SK-N-SH treated with all-trans-retinoic acid at 6 μM for 48 hours (cell line): ENCODE data around the gene CXCL5.
A peak's percentile ranks its signal among the peaks of the same experiment; 100 is the strongest.

ENCODE experiments used
- ATAC-seq: fragments of 200-7000 bp; cut with Tn5 transposase; 3 replicates; pipeline ENCODE4 v1.9.1; 2020; ENCODE audit warnings: mild to moderate bottlenecking, moderate library complexity
- ARNTL ChIP-seq: fragments of 450-650 bp; formaldehyde crosslinking; IDR thresholded peaks from 2 replicates; pipeline ENCODE4 v1.5.0; 2020; ENCODE audit warnings: low read depth, mild to moderate bottlenecking, moderate library complexity, borderline replicate concordance
- BACH2 ChIP-seq: fragments of 250-450 bp; sonication (Bioruptor Pico); IDR thresholded peaks from 2 replicates; pipeline ENCODE4 v1.9.0; 2021; ENCODE audit warnings: mild to moderate bottlenecking, borderline replicate concordance
- CREB5 ChIP-seq: fragments of 250-450 bp; sonication (Bioruptor Pico); IDR thresholded peaks from 2 replicates; pipeline ENCODE4 v1.5.1; 2020; ENCODE audit warnings: low read depth, mild to moderate bottlenecking, moderate library complexity
- CSDC2 ChIP-seq: fragments of 250-450 bp; sonication (Bioruptor Pico); IDR thresholded peaks from 2 replicates; pipeline ENCODE4 v1.5.0; 2020; ENCODE audit warnings: mild to moderate bottlenecking, moderate library complexity
- CSRNP3 ChIP-seq: fragments of 250-450 bp; sonication (Bioruptor Pico); IDR thresholded peaks from 2 replicates; pipeline ENCODE4 v1.5.1; 2021; ENCODE audit warnings: mild to moderate bottlenecking, moderate library complexity
- ESRRG ChIP-seq: fragments of 250-450 bp; sonication (Bioruptor Pico); IDR thresholded peaks from 2 replicates; pipeline ENCODE4 v1.6.1; 2021; ENCODE audit warnings: mild to moderate bottlenecking
- POU6F1 ChIP-seq: fragments of 250-450 bp; sonication (Bioruptor Pico); IDR thresholded peaks from 2 replicates; pipeline ENCODE4 v1.8.0; 2021; ENCODE audit warnings: low read depth, mild to moderate bottlenecking, moderate library complexity, borderline replicate concordance
- RARB ChIP-seq: fragments of 250-450 bp; sonication (Bioruptor Pico); IDR thresholded peaks from 2 replicates; pipeline ENCODE4 v1.8.0; 2021; ENCODE audit warnings: mild to moderate bottlenecking, moderate library complexity
- TCF4 ChIP-seq: fragments of 250-450 bp; sonication (Bioruptor Pico); IDR thresholded peaks from 2 replicates; pipeline ENCODE4 v1.8.0; 2021; ENCODE audit warnings: mild to moderate bottlenecking, moderate library complexity, borderline replicate concordance
- TOX ChIP-seq: fragments of 250-450 bp; sonication (Bioruptor Pico); IDR thresholded peaks from 2 replicates; pipeline ENCODE4 v1.8.0; 2021; ENCODE audit warnings: mild to moderate bottlenecking, moderate library complexity, borderline replicate concordance
- TSHZ2 ChIP-seq: fragments of 250-450 bp; sonication (Bioruptor Pico); IDR thresholded peaks from 2 replicates; pipeline ENCODE4 v1.5.0; 2020; ENCODE audit warnings: mild to moderate bottlenecking, moderate library complexity
- ZC3H10 ChIP-seq: fragments of 250-450 bp; sonication (Bioruptor Pico); IDR thresholded peaks from 2 replicates; pipeline ENCODE4 v1.5.1; 2021; ENCODE audit warnings: mild to moderate bottlenecking, moderate library complexity
- ZFP30 ChIP-seq: fragments of 450-650 bp; formaldehyde crosslinking; IDR thresholded peaks from 2 replicates; pipeline ENCODE4 v1.5.0; 2022; ENCODE audit warnings: mild to moderate bottlenecking, moderate library complexity
- ZNF565 ChIP-seq: fragments of 450-650 bp; formaldehyde crosslinking; conservative IDR thresholded peaks from 2 replicates; pipeline ENCODE4 v1.5.0; 2020; ENCODE audit warnings: low read depth, mild to moderate bottlenecking, moderate library complexity
- ZNF70 ChIP-seq: fragments of 450-650 bp; formaldehyde crosslinking; IDR thresholded peaks from 2 replicates; pipeline ENCODE4 v1.5.0; 2020; ENCODE audit warnings: mild to moderate bottlenecking, moderate library complexity
- TF ChIP-seq, protein P1 (sequence below): fragments of 250-450 bp; sonication (Bioruptor Pico); IDR thresholded peaks from 2 replicates; pipeline ENCODE4 v1.8.0; 2020; ENCODE audit warnings: mild to moderate bottlenecking, moderate library complexity, borderline replicate concordance

CXCL5 gene

GRCh38 chr4:74045247-74045646 is 46.8 kb upstream of the CXCL5 start:
- no peak for TF ChIP-seq POU6F1 (CRISPR knock-in tag)
- TF ChIP-seq, protein P1, sequence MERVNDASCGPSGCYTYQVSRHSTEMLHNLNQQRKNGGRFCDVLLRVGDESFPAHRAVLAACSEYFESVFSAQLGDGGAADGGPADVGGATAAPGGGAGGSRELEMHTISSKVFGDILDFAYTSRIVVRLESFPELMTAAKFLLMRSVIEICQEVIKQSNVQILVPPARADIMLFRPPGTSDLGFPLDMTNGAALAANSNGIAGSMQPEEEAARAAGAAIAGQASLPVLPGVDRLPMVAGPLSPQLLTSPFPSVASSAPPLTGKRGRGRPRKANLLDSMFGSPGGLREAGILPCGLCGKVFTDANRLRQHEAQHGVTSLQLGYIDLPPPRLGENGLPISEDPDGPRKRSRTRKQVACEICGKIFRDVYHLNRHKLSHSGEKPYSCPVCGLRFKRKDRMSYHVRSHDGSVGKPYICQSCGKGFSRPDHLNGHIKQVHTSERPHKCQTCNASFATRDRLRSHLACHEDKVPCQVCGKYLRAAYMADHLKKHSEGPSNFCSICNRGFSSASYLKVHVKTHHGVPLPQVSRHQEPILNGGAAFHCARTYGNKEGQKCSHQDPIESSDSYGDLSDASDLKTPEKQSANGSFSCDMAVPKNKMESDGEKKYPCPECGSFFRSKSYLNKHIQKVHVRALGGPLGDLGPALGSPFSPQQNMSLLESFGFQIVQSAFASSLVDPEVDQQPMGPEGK (CRISPR knock-in tag), result no peak
- TF ChIP-seq ARNTL (CRISPR knock-in tag), result no peak
- ATAC-seq, result no peak

- TF ChIP-seq POU6F1 (CRISPR knock-in tag) (no peak), CREB5 (CRISPR knock-in tag) (no peak), BACH2 (CRISPR knock-in tag) (no peak), CSRNP3 (CRISPR knock-in tag) (no peak), ARNTL (CRISPR knock-in tag) (no peak), ZC3H10 (CRISPR knock-in tag) (no peak)
These were observed 46.2 kb upstream of the CXCL5 start for GRCh38 chr4:74044677-74045076.

GRCh38 chr4:74042681-74043080 is 44.2 kb upstream of the CXCL5 start:
- ATAC-seq, result no peak
- TF ChIP-seq RARB (CRISPR knock-in tag) (no peak), ZFP30 (CRISPR knock-in tag) (no peak), TSHZ2 (CRISPR knock-in tag) (no peak), ESRRG (CRISPR knock-in tag) (no peak)

More at GRCh38 chr4:74044677-74045076, 46.2 kb upstream of the CXCL5 start:
- ATAC-seq, result no peak

DNA sequence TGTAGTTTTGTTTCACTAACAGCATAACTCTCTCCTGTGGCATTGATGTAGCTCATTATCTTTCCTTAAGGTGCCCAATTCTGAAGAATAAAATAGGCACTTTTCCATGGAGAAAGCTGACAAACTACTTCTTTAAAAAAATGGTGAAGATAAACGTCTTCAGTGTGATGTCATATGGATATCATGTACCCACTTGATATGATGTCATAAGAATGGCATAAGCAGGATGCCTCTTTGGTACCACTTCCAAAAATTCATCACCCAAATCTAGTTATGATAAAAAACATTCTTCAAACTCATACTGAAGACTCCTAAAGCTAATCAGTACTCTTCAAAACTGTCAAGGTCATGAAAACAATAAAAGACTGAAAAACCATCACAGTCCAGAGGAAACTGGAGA is 42.9 kb upstream of the CXCL5 start:
- no peak for ATAC-seq
- TF ChIP-seq ZC3H10 (CRISPR knock-in tag), result no peak

DNA sequence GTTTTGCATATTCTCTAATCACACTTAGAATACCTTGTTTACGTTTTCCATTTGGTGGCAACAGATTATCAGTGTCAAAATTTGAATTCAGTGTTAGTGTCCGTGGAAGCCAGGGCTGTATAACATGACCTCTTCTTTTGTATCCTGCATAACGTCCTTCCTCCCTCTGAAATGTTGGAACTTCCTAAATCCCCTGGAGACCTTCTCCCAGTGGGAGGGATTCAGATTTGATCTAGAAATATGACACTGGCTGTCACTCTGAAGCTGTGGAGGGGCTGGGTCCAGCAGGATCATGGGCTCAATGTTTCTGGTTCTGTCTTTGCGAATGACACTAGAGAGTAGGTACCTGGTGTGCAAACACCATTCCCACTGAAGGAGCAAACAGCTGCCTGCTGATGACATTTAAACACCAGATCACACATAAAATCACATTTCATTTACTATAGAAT is 40.9 kb upstream of the CXCL5 start:
- ATAC-seq, result peak; percentile 12
- no peak for TF ChIP-seq ZFP30 (CRISPR knock-in tag)
- TF ChIP-seq ZNF70 (CRISPR knock-in tag), result no peak
- TF ChIP-seq TOX (CRISPR knock-in tag), result no peak
- TF ChIP-seq POU6F1 (CRISPR knock-in tag), result no peak
- TF ChIP-seq TSHZ2 (CRISPR knock-in tag), result no peak
- TF ChIP-seq TCF4 (CRISPR knock-in tag), result no peak
- no peak for TF ChIP-seq ZNF565
- TF ChIP-seq CSDC2 (CRISPR knock-in tag), result no peak
